ENCODE measurements around the gene CD8B.
"Not testable (repeated sequence)": the region's sequence is repeated elsewhere in the genome, so short reads cannot be mapped to it uniquely, and the experiment has no call there.

The CD8B gene

GRCh38 chr2:86861628-86862379 is at the start of gene CD8B:
Gene CD8B (minus strand): TSS chr2:86861886. CDS start chr2:86861865, 21 bp downstream.
- DNase-seq = not testable (repeated sequence)

DNA sequence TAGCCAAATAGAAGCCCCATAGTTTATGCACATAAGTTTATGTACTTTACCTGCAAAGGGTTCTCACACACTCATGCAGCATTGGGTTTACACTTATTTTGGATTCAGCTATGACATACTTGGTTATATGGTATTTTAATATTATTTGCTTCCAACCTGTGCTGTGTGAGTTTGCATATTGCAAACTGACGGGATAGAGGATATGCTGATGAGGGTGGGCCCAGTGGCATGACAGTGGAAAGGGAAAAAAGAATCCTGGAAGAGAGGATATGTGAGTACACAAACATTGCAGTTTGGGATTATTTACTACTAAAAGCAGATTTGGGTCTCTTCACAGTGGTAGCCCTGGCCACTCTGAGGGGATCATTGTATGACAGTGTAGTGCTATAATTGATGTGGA is 44.2 kb upstream of the CD8B start:
- DNase-seq = not testable (repeated sequence)

- not testable (repeated sequence) for DNase-seq
Measured at GRCh38 chr2:86900687-86901086, 39.0 kb upstream of the CD8B start.

GRCh38 chr2:86886026-86886425 is 24.3 kb upstream of the CD8B start:
- not testable (repeated sequence) for DNase-seq

DNA sequence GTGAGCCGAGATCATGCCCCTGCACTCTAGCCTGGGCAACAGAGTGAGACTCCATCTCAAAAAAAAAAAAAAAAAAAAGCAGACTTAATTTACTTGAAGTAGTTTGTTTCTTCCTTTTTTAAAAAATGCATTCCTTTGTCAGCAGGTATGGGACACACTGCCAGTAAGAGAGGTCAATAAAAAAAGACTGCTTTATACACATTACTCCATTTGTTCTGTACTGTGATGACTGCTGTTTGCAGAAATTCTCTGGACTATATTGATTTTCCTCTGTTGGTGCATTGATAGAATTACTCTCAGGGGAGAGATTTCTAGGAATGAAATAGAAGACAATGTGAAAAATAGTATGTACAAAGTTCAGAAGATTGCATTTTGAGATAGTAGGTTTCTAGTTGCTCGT is 21.2 kb upstream of the CD8B start:
- DNase-seq = not testable (repeated sequence)

DNA sequence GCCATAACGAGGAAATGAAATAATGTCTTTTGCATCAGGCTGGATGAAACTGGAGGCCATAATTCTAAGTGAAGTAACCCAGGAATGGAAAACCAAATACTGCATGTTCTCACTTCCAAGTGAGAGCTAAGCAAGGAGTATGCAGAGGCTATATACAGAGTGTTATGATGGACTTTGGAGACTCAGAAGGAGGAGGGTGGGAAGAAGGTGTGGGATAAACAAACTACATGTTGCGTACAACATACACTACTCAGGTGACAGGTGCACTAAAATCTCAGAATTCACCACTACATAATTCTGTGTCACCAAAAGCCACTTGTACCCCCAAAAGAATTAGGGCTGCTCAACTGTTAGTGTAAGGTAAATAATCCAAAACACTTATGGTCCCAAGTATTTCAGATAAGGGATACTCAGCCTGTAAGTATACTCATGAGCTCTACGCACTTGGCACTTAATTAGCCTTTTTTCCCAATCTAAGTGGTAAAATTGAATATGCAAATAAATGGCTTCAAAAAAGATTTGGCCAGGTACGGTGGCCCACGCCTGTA is 20.5 kb upstream of the CD8B start:
- DNase-seq = not testable (repeated sequence)

DNA sequence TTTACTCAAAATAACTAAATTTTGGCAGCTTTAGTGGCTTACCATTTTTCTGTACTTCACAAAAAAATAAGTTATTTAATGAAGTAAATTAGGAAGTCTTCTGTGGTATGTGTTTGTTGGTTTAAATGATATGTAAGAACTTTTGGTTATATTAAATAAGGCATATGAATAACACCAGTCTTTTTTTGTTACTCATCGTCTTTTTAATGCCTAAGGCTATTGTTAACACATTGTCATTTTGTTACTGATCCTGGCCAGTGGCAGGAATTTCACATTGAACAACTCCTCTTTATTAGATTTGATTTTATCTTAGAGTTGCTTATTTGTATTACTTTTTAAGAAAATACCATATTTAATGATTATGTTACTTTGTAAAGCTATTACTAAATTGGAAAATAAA is 17.3 kb upstream of the CD8B start:
- DNase-seq = not testable (repeated sequence)

GRCh38 chr2:86870941-86871340 is 9.3 kb upstream of the CD8B start:
- not testable (repeated sequence) for DNase-seq

- not testable (repeated sequence) for DNase-seq
Measured at GRCh38 chr2:86868895-86869468, 7.3 kb upstream of the CD8B start.

- not testable (repeated sequence) for DNase-seq
Measured at GRCh38 chr2:86862380-86862703, 656 bp upstream of the CD8B start.

GRCh38 chr2:86861175-86861574 is 511 bp downstream of the CD8B start:
- DNase-seq = not testable (repeated sequence)

- not testable (repeated sequence) for DNase-seq
Measured at GRCh38 chr2:86860573-86860972, 1.1 kb downstream of the CD8B start.

DNA sequence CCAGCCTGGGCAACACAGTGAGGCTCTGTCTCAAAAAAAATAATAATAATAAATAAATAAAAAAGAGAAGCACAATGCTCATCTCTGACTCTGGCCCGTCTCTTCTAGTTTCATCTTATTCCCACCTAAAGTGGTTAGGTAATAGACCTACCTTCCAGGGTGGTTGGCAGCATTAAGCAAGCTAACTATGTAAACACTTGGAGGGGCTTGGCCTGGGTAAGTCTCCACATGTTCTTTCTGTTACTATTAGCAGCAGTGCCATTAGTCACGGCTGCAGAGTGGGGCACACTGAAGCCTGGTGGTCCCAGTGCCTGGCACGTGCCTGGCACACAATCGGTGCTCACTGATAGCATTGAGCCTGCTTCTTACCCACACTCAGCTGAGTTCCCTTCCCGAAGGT is 4.0 kb downstream of the CD8B start:
- DNase-seq = not testable (repeated sequence)

DNA sequence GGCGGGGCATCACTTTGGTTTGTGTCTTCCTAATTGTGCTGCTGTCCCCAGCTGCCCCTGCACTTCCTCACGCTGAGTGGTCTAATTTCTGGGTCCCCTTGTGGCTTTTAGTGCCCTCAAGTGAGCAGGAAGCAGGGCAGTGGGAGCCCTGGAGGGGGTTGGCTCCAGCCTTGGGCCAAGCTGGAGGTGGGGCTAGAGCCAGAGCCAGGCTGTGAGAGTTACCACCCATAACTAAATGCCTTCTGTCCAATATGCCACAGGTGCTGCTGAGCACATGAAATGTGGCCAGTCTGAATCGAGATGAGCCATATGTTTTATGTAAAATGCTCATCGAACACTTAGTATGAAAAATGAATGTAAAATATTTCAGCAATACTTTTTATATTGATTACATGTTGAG is 5.2 kb downstream of the CD8B start:
- DNase-seq = not testable (repeated sequence)

DNA sequence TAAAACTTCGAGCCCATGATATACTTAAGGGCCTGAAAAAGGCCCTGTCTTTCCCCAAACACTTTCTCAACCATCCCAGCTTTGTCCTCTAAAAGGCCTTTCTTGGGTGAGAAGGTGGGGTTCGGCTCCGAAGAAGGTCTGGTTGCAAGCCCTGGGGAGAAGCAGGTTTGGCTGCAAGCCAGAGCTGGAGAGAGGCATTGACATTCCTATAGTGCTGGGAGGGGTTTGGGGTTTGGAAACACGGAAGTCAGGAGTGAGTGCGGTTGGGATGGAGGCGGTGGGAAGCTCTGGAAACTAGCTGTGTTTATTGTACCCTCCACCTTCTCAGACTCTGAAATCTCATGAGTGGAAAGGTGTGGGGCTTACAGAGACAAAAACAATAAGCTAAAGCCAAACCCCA is 5.7 kb downstream of the CD8B start:
- not testable (repeated sequence) for DNase-seq

GRCh38 chr2:86851581-86851980 is 10.1 kb downstream of the CD8B start:
- DNase-seq = not testable (repeated sequence)

- not testable (repeated sequence) for DNase-seq
Measured at GRCh38 chr2:86842607-86843234, 19.0 kb downstream of the CD8B start.

- DNase-seq = not testable (repeated sequence)
Measured at GRCh38 chr2:86841330-86841729, 20.4 kb downstream of the CD8B start.

DNA sequence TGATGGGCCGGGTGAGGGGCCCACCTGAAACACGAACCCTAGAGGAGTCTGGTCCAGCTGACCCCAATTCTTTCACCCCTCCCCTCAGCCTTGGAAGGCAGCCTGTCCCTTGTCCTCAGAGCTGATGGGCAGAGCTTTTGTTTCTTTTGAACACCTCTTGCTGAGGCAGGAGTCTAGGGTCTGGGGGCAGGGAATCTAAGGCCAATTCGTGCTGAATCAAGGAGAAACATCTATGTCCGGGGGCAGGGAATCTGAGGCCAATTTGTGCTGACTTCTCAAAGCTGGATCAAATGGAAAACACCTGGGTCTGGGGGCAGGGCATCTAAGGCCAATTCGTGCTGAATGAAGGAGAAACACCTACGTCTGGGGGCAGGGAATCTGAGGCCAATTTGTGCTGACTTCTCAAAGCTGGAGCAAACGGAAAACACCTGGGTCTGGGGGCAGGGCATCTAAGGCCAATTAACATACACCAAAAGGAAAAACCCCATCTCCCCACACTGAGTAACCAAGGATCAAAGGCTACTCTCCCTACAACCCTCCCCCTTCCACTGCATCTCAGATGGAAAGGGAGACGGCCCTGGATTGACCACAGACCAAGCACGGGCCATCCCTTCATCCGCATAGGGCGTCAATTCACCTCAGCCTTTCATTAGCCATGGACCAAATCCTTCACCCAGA is 21.7 kb downstream of the CD8B start:
- not testable (repeated sequence) for DNase-seq

- DNase-seq = not testable (repeated sequence)
Measured at GRCh38 chr2:86839455-86839854, 22.2 kb downstream of the CD8B start.

GRCh38 chr2:86837714-86838113 is 24.0 kb downstream of the CD8B start:
- DNase-seq = not testable (repeated sequence)

GRCh38 chr2:86836915-86837695 is 24.6 kb downstream of the CD8B start:
- not testable (repeated sequence) for DNase-seq
